ENCODE data around the gene TAF11L13.
"Not testable (repeated sequence)": the region's sequence is repeated elsewhere in the genome, so short reads cannot be mapped to it uniquely, and the experiment has no call there.

Gene TAF11L13

DNA sequence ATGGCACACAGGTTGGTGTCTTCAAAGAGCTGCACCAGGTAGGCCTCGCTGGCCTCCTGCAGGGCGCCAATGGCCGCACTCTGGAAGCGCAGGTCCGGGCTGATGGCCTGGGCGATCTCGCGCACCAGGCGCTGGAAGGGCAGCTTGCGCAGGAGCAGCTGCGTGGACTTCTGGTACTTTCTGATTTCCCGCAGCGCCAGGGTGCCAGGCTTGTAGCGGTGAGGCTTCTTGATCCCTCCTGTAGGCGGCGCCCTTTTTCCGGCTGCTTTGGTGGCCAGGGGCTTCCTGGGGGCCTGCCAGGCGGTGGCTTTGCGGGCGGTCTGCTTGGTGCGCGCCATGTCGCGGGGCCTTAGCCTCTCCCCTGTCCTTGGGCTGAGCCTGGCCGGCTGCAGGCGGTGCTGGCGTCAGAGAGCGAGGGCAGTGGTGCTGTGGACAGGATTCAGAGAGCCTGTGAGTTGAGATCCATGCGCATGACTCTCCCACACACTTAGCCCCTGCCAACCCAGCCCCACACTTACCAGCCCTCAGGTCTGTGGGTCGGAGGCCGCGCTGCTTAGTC lies 23.4 kb downstream of the TAF11L13 start:
- H3K27ac Mint-ChIP-seq; H3K4me1 Mint-ChIP-seq (ENCODE audit: low read depth); H3K36me3 Mint-ChIP-seq (ENCODE audit: low read depth); H3K4me3 Mint-ChIP-seq; DNase-seq; H3K27me3 Mint-ChIP-seq: not testable (repeated sequence)
- peaks cover 13% of the 10 kb centered on the region for H3K9me3 Mint-ChIP-seq

DNA sequence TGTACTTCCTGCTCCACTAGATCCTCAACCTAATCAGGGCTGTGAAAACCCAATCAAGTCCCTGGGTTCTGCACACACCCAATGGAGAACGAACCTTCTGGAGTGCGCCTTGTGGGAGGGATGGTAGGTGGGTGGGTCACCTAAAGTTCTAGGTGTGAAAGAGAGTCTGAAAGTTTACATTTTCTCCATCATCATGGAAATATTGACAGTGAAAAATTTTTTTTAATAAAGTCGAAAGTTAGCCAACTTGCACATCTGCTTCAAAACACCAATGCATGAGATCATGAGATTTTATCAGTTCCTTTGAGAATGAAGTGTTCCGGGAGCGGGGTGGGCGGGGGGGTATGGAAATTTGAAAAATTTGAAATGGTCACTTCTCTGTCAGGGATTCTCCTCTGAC lies 24.0 kb downstream of the TAF11L13 start:
- no peak for DNase-seq
- Mint-ChIP-seq H3K27ac (no peak overlapping the region), H3K27me3 (no peaks in the 10 kb centered on the region), H3K9me3 (peaks cover 16% of the 10 kb centered on the region), H3K4me3 (no peak overlapping the region), H3K36me3 (ENCODE audit: low read depth) (no peaks in the 10 kb centered on the region), H3K4me1 (ENCODE audit: low read depth) (no peaks in the 10 kb centered on the region)

DNA sequence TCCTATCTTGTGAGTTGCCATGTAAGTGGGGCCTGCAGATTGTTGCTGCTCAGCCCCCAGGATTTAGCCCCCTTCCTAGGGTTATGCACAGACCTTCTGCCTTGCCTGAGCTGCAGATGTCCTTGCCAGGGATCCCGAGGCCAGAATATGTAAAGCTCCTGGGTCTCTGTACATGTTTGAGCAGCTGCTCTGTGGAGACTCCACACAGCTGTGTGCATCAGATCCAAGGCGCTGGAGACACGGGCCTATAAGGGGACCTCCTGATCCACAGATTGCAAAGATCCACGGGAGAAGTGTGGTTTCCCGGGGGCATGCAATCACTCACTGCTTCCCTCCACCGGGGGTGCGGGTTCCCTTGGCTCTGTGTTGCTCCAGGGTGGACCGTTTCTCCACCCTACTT lies 31.3 kb downstream of the TAF11L13 start:
- H3K9me3 Mint-ChIP-seq = peaks cover 21% of the 10 kb centered on the region
- no peaks in the 10 kb centered on the region for H3K36me3 Mint-ChIP-seq (ENCODE audit: low read depth)
- H3K27ac Mint-ChIP-seq = no peak overlapping the region
- H3K27me3 Mint-ChIP-seq = no peaks in the 10 kb centered on the region
- no peak for DNase-seq
- H3K4me1 Mint-ChIP-seq (ENCODE audit: low read depth) = no peaks in the 10 kb centered on the region
- H3K4me3 Mint-ChIP-seq = no peak overlapping the region

DNA sequence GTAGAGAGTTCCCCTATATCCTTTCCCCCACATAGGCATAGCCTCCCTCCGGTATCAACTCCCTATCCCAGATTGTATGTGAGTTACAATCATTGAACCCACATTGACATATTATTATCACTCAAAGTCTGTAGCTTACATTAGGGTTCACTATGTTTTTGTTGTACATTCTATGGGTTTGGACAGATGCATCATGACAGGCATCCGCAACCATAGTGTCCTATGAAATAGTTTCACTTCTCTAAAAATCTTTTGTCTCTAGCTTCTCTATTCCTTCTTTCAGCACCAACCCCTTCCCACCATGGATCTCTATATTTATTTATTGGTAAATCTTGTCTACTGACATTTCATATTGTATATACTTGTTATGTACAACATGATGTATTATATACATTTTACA lies 33.9 kb downstream of the TAF11L13 start:
- H3K27me3 Mint-ChIP-seq = no peaks in the 10 kb centered on the region
- peaks cover 25% of the 10 kb centered on the region for H3K9me3 Mint-ChIP-seq

DNA sequence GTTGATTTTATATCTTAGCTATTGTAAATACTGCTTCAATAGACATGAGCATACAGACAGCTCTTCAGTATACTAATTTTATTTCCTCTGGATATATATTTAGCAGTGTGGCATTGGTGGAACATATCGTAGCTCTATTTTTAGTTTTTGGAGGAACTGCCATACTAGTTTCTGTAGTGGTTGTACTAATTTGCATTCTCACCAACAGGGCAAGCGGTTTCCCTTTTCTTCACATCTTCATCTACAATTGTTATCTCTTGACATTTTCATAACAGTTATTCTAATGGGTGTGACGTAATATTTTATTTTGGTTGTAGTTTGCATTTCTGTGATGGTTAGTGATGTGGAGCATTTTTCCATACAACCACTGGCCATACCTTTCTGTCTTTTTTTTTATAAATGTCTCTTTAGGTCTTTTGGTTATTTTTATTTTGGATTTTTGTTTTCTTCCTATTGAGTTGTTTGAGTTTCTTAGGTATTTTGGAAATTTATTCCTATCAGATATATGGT lies 34.9 kb downstream of the TAF11L13 start:
- Mint-ChIP-seq H3K27me3 (no peaks in the 10 kb centered on the region), H3K36me3 (ENCODE audit: low read depth) (no peaks in the 10 kb centered on the region), H3K4me1 (ENCODE audit: low read depth) (no peaks in the 10 kb centered on the region), H3K9me3 (peaks cover 23% of the 10 kb centered on the region), H3K4me3 (no peak overlapping the region), H3K27ac (no peak overlapping the region)
- DNase-seq = no peak

More for the DNA sequence above, 33.9 kb downstream of the TAF11L13 start:
- DNase-seq = no peak
- Mint-ChIP-seq H3K27ac (no peak overlapping the region), H3K36me3 (ENCODE audit: low read depth) (no peaks in the 10 kb centered on the region), H3K4me3 (no peak overlapping the region), H3K4me1 (ENCODE audit: low read depth) (no peaks in the 10 kb centered on the region)

DNA sequence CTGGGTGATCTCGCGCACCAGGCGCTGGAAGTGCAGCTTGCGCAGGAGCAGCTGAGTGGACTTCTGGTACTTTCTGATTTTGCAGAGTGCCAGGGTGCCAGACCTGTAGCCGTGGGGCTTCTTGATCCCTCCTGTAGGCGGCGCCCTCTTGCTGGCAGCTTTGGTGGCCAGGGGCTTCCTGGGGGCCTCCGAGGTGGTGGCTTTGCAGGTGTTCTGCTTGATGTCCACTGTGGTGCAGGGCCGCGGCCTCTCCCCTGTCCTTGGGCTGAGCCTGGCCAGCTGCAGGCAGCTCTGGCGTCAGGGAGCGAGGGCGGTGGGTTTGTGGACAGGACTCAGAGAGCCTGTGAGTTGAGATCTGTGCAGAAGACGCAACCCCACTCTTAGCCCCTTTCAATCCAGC lies 38.5 kb downstream of the TAF11L13 start:
- H3K36me3 Mint-ChIP-seq (ENCODE audit: low read depth) = no peaks in the 10 kb centered on the region
- no peak for DNase-seq
- H3K27me3 Mint-ChIP-seq = no peaks in the 10 kb centered on the region
- no peaks in the 10 kb centered on the region for H3K4me1 Mint-ChIP-seq (ENCODE audit: low read depth)
- H3K4me3 Mint-ChIP-seq = no peak overlapping the region
- peaks cover 15% of the 10 kb centered on the region for H3K9me3 Mint-ChIP-seq
- H3K27ac Mint-ChIP-seq = no peak overlapping the region

DNA sequence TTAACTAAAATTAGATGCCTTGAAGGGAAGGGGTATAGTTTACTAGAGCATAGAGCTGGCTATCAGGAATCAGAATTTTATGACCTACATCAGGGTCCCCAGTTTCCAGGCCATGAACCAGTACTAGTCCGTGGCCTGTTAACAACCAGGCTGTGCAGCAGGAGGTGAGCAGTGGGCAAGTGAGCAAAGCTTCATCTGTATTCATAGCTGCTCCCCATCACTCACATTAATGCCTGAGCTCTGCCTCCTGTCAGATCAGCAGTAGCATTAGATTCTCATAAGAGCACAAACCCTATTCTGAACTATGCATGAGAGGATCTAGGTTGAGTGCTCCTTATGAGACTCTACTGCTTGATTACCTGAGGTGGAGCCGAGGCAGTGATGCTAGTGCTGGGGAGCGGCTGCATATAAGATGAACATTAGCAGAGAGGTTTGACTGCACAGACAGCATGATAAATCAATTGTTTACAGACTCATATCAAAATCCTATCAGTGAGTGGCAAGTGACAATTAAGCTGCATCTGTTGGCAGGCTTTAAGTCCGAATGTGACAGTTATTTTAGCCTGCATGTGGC lies 47.0 kb downstream of the TAF11L13 start:
- no peak overlapping the region for H3K4me3 Mint-ChIP-seq
- H3K36me3 Mint-ChIP-seq (ENCODE audit: low read depth) = no peaks in the 10 kb centered on the region
- no peaks in the 10 kb centered on the region for H3K27me3 Mint-ChIP-seq
- no peak overlapping the region for H3K27ac Mint-ChIP-seq
- no peaks in the 10 kb centered on the region for H3K4me1 Mint-ChIP-seq (ENCODE audit: low read depth)
- peaks cover 6% of the 10 kb centered on the region for H3K9me3 Mint-ChIP-seq
- no peak for DNase-seq

DNA sequence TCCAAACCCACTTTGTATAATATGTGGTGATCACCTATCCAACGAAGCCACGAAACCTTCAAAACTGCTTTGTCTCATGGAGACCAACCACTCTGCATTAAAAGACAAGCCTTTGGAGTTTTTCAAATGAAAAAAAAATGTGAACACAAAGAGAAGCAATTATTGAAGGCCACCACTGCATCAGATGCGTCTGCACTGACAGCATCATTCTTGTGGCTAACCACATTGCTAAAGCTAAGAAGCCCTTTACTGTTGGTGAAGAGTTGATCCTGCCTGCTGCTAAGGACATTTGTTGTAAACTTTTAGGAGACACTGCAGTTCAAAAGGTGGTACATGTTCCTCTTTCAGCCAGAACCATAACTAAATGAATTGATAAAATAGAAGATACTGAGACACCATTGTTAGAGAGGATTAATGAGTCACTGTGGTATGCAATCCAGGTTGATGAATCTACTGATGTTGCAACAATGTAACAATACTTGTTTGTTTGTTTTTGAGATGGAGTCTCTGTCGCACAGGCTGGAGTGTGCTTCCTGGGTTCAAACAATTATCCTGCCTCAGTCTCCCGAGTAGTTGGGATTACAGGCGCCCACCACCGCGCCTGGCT lies 47.8 kb downstream of the TAF11L13 start:
- no peaks in the 10 kb centered on the region for H3K27me3 Mint-ChIP-seq
- H3K4me1 Mint-ChIP-seq (ENCODE audit: low read depth) = no peaks in the 10 kb centered on the region
- DNase-seq = no peak
- no peak overlapping the region for H3K4me3 Mint-ChIP-seq
- no peaks in the 10 kb centered on the region for H3K36me3 Mint-ChIP-seq (ENCODE audit: low read depth)
- H3K27ac Mint-ChIP-seq = no peak overlapping the region
- peaks cover 6% of the 10 kb centered on the region for H3K9me3 Mint-ChIP-seq

DNA sequence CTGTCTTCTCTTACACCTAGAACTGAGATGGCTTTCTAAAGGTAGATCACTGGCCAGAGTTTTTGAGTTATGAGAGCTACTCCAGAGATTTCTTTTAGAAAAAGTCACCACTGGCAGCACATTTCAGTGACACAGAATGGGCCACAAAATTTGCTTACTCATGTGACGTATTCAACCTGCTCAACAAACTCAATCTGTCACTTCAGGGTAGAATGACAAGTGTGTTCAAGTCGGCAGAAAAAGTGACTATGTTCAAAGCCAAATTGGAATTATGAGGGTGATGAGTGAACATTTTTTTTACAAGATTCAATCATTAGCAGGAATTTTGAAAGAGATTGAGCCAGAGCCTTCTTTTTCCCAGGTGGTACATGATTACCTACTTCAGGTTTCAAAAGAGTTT lies 48.8 kb downstream of the TAF11L13 start:
- H3K36me3 Mint-ChIP-seq (ENCODE audit: low read depth) = no peaks in the 10 kb centered on the region
- peaks cover 3% of the 10 kb centered on the region for H3K9me3 Mint-ChIP-seq
- H3K4me1 Mint-ChIP-seq (ENCODE audit: low read depth) = no peaks in the 10 kb centered on the region
- no peak overlapping the region for H3K4me3 Mint-ChIP-seq
- no peak overlapping the region for H3K27ac Mint-ChIP-seq
- no peaks in the 10 kb centered on the region for H3K27me3 Mint-ChIP-seq
- no peak for DNase-seq

All from activated T-cell treated with anti-CD3 and anti-CD28 coated beads, Interleukin-2, amount 50 U/mL, for 24 hours (primary cell).